Skeletal muscle satellite cell (primary cell): ENCODE data around the gene FAM13B.
A peak's percentile ranks its signal among the peaks of the same experiment; 100 is the strongest.
"Not testable (repeated sequence)": the region's sequence is repeated elsewhere in the genome, so short reads cannot be mapped to it uniquely, and the experiment has no call there.

Experiments
- H3K27me3 ChIP-seq: 2 replicates; pipeline ENCODE4 v1.7.0; 2013; ENCODE audit warnings: low read length; ENCODE audit not compliant: control insufficient read depth, insufficient read depth
- H3K36me3 ChIP-seq: 2 replicates; pipeline ENCODE4 v1.7.0; 2013; ENCODE audit warnings: mild to moderate bottlenecking, control low read depth, low read length; ENCODE audit not compliant: insufficient read depth
- H3K4me1 ChIP-seq: 2 replicates; pipeline ENCODE4 v1.7.0; 2013; ENCODE audit warnings: low read length; ENCODE audit not compliant: control insufficient read depth, insufficient read depth
- H3K4me2 ChIP-seq: 2 replicates; pipeline ENCODE4 v1.7.0; 2013; ENCODE audit warnings: mild to moderate bottlenecking, low read length
- H3K4me3 ChIP-seq: 2 replicates; pipeline ENCODE4 v1.7.0; 2013; ENCODE audit warnings: low read length
- H3K9ac ChIP-seq: 2 replicates; pipeline ENCODE4 v1.7.0; 2013; ENCODE audit warnings: mild to moderate bottlenecking, low read depth, low read length, moderate library complexity
- H3K9me3 ChIP-seq: replicated peaks from 2 replicates; pipeline ENCODE4 v1.7.0; 2013; ENCODE audit warnings: mild to moderate bottlenecking, control low read depth, low read length

The FAM13B gene

DNA sequence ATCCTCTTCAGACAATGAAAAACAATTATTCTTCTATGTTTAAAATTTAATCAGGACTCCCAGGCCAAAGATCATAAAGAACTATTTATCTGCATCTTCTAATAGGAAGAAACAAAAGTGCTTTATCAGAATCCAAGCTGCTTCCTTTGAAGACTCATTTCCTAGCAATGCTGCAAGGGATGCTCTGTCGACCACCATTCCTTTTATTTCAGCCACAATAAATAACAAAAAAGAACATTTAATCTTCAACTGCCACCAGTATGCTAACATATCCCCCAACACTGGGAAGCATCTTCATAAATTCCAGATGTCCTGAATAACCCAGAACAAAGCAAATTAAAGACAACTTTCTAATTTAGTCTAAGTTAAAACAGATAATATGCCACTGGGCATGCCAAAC is 74.9 kb downstream of the FAM13B start:
- H3K4me1 ChIP-seq = peaks cover 14% of the 10 kb centered on the region
- H3K4me2 ChIP-seq = no peak overlapping the region
- H3K9ac ChIP-seq = no peak overlapping the region
- no peaks in the 10 kb centered on the region for H3K9me3 ChIP-seq
- peaks cover 25% of the 10 kb centered on the region for H3K36me3 ChIP-seq
- H3K27me3 ChIP-seq = no peaks in the 10 kb centered on the region
- no peak overlapping the region for H3K4me3 ChIP-seq

DNA sequence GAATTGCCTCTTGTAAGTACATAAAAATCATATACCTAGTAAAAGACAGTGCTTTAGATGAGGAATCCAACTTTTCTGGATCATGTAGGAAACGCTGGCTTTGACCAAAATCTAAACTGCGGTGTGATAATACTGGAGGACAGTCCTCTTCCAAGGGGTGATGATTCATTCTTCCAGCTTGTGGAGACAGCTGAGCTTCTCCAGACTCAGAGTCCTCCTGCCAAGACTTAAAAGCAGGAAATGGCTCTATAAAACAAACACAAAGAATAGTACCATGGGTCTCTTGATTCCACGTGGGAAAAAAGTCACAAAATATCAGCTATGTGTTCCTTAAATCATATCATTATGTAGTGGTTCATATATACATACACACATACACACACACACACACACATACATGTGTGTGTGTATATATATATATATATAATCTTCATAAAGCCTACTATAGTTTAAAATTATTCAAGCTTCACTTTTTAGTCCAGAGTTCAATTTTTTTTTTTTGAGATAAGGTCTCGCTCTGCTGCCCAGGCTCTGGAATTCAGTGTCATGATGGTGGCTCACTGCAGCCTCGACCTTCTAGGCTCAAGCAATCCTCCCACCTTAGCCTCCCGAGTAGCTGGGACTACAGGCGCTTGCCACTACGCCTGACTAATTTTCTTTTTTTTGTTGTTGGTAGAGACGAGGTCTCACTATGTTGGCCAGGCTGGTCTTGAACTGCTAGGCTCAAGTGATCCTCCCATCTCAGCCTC is 78.6 kb downstream of the FAM13B start:
- H3K4me3 ChIP-seq = peak overlapping the region; percentile 43
- H3K9ac ChIP-seq = peak overlapping the region; percentile 39
- peaks cover 14% of the 10 kb centered on the region for H3K4me1 ChIP-seq
- H3K4me2 ChIP-seq = peak overlapping the region; percentile 76
- H3K27me3 ChIP-seq = no peaks in the 10 kb centered on the region
- no peaks in the 10 kb centered on the region for H3K9me3 ChIP-seq
- peaks cover 28% of the 10 kb centered on the region for H3K36me3 ChIP-seq

DNA sequence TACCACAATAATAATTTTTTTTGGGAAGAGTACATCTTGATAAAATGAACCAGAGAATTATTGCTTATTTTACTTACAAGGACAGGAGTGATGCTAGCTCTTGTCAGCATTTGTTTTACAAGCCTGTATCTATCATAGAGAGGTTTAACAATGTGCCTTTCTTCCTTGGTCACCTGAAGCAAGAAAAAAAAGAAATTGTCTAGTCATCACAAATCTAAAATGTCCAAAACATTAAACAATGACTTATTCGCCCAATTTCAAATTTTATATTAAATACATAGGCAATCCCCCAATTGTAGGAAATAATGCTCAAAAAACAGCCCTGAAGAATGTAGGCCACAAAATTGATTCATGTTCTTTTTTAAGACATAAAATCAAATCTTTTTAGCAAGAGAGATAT is 87.1 kb downstream of the FAM13B start:
- Histone ChIP-seq H3K36me3 (peaks cover 64% of the 10 kb centered on the region), H3K9me3 (no peaks in the 10 kb centered on the region), H3K9ac (no peak overlapping the region)

DNA sequence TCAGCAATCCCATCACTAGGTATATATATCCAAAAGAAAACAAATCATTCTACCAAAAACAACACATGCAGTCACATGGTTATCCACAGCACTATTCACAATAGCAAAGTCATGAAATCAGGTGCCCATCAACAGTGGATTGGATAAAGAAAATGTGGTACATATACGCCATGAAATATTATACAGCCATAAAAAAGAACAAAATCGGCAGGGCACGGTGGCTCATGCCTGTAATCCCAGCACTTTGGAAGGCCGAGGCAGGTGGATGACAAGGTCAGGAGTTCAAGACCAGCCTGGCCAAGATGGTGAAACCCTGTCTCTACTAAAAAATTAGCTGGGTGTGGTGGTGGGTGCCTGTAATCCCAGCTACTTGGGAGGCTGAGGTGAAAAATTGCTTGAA is 88.6 kb downstream of the FAM13B start:
- H3K4me2 ChIP-seq, H3K27me3 ChIP-seq, H3K4me1 ChIP-seq, H3K4me3 ChIP-seq, H3K9me3 ChIP-seq, H3K9ac ChIP-seq: not testable (repeated sequence)
- peaks cover 72% of the 10 kb centered on the region for H3K36me3 ChIP-seq

More for the DNA sequence above, 87.1 kb downstream of the FAM13B start:
- no peaks in the 10 kb centered on the region for H3K4me1 ChIP-seq
- no peak overlapping the region for H3K4me3 ChIP-seq
- H3K4me2 ChIP-seq = no peak overlapping the region
- H3K27me3 ChIP-seq = no peaks in the 10 kb centered on the region

DNA sequence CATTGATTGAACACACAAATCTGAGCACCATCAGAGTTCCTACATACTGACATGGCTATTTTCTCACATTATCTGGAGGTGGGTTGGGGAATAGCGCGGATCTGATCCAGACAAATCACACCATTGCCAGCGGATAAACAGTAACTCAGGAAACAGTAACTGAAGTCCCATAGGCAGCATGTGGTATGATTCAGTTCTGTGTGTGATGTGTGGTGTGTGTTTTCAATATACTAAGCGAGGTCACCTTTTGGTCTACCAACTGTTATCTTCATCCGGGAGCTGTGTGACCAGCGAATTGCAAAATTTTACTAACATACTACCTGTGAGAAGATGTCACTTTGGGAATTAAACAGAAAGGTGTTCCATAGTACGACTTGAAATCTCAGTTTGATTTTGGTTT is 93.5 kb downstream of the FAM13B start:
- Histone ChIP-seq H3K9ac (no peak overlapping the region), H3K9me3 (no peaks in the 10 kb centered on the region), H3K4me1 (no peaks in the 10 kb centered on the region), H3K4me3 (no peak overlapping the region), H3K27me3 (no peaks in the 10 kb centered on the region), H3K4me2 (no peak overlapping the region), H3K36me3 (peaks cover 60% of the 10 kb centered on the region)

DNA sequence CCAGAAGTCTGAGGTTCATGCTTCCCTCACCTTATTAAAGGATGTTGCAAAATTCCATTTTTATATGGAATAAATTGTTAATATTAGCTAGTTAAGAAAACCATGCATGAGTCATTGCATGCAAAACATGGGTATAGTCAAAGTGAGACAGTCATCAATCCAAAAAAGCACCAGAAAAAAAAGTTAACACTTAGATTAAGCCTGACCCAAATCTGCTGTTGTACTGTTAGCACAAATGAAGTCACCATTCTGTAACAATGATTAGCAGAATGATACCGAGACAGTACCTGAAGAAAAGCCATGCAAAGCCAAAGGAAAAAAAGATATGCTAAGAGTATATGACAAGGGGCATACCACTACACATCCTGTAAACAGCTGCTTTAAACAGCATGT is 94.1 kb downstream of the FAM13B start:
- H3K27me3 ChIP-seq = no peaks in the 10 kb centered on the region

DNA sequence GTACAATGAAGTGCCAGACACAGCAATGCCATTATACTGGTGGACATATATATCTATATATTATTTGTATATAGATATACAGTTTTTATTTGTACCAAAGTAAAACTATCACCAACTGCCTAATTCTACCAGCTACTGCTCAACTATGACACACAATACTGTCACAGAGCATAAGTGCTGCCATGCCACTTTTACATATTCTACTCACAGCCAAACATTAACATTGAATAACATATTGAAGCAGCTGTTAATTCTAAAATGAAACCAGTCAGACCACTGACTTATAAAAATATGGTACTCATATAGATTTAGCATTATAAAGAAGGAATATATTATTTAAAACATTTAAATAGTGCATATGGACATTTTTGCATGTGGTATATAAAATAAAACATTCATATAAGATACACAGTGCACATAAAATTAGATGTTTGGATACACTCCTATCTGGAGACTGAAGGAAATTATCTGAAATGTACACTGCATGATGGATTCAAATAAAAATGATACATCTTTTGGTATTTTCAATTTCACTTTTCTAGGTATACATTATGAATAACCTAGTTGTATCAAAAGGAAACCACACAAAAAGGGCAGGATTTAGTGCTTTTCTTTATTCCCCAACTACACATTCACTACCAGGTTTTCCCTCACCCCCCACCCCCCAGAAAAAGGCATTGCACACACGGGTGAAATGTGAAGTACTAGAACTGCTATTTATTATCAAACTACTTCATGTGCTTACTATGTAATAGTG is 94.7 kb downstream of the FAM13B start:
- Histone ChIP-seq H3K4me2 (no peak overlapping the region), H3K27me3 (no peaks in the 10 kb centered on the region), H3K36me3 (peaks cover 54% of the 10 kb centered on the region), H3K4me1 (peaks cover 4% of the 10 kb centered on the region), H3K4me3 (no peak overlapping the region), H3K9ac (no peak overlapping the region), H3K9me3 (no peaks in the 10 kb centered on the region)

More for the DNA sequence above, 94.1 kb downstream of the FAM13B start:
- H3K9me3 ChIP-seq = no peaks in the 10 kb centered on the region
- no peak overlapping the region for H3K4me2 ChIP-seq
- H3K4me1 ChIP-seq = peaks cover under 1% of the 10 kb centered on the region
- no peak overlapping the region for H3K4me3 ChIP-seq
- H3K9ac ChIP-seq = no peak overlapping the region
- H3K36me3 ChIP-seq = peaks cover 57% of the 10 kb centered on the region

DNA sequence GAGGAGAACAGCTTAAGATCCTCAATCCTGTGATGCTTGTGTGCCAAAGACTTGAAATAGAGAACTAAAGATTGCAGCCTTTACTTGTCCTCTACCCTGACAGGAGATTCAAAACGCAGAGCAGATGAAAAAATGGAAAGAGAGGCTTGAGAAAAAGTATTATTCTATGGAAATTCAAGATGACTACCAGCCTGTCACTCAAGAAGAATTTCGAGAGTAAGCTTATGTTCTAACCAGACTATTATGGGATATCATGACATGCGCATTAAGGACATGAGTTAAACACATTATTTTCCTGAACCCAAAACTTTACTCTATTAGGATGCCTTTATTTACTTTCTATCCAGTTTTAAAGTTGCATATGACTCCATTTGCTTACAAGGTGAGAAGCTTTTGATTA is 97.2 kb downstream of the FAM13B start:
- Histone ChIP-seq H3K9ac (no peak overlapping the region), H3K4me1 (peaks cover 4% of the 10 kb centered on the region), H3K4me3 (no peak overlapping the region), H3K9me3 (no peaks in the 10 kb centered on the region), H3K36me3 (peaks cover 31% of the 10 kb centered on the region), H3K4me2 (no peak overlapping the region), H3K27me3 (no peaks in the 10 kb centered on the region)

DNA sequence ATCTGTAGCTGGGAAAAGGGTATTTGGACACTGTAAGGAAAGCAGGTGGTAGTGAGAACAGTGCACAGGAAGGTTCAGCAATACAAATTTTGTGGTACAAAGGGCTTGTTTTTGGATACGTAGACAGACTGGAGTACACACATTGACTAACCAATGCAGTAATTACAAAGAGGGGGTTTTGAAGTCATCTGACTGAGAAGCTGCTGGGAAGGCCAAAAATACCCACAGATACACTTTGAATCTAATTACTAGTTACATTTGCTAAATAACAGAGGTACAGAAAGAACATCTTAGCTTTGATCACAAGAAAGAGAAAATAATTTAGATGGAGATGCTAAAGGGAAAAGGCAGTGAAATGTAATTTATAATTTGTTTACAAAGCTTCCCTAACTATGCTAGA is 97.7 kb downstream of the FAM13B start:
- Histone ChIP-seq H3K9me3 (no peaks in the 10 kb centered on the region), H3K4me2 (no peak overlapping the region), H3K4me1 (peaks cover 4% of the 10 kb centered on the region), H3K27me3 (no peaks in the 10 kb centered on the region), H3K36me3 (peaks cover 27% of the 10 kb centered on the region), H3K4me3 (no peak overlapping the region), H3K9ac (no peak overlapping the region)

DNA sequence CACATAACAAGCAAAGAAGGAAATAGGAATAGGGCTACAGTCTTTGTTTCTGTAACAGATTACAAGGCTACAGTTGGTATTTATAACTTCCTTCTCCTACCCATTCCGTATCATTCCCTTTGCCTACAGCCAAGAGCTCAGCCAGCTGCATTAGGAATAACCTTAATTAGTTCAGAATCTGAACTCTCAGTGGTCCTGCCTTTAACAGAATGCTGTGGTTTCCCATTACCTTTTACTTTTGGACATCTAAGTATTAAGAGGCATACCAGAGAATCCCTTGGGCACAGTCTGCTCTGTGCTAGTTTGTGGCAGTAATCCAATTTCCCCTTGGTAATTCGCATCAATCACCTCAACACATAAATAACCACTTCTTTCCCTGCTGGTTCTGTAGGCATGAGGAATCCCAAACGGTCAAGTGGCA is 99.4 kb downstream of the FAM13B start:
- no peak overlapping the region for H3K4me3 ChIP-seq
- no peak overlapping the region for H3K9ac ChIP-seq
- H3K36me3 ChIP-seq = peaks cover 10% of the 10 kb centered on the region
- H3K9me3 ChIP-seq = no peaks in the 10 kb centered on the region
- peaks cover 4% of the 10 kb centered on the region for H3K4me1 ChIP-seq
- H3K4me2 ChIP-seq = no peak overlapping the region
- H3K27me3 ChIP-seq = no peaks in the 10 kb centered on the region

DNA sequence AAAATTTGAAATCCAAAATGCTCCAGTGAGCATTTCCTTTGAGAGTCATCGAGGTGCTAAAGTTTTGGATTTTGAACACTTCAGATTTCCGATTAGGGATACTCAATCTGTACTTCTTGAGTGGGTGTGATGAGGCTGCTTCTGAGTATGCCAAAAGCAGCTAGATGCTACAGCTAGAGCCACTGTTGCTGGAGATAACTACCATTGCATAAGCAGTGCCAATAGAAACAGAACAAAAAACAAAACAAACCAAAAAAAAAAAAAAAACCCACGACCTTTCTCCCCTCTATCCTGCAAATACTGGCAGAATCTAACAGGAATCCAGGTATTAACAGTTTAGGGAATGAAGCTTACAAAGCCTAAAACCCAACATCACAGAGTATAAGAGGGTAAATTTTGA is 100.1 kb downstream of the FAM13B start:
- Histone ChIP-seq H3K9ac (no peak overlapping the region), H3K9me3 (no peaks in the 10 kb centered on the region), H3K36me3 (peaks cover 7% of the 10 kb centered on the region), H3K4me1 (peaks cover 4% of the 10 kb centered on the region), H3K27me3 (no peaks in the 10 kb centered on the region), H3K4me2 (no peak overlapping the region), H3K4me3 (no peak overlapping the region)

DNA sequence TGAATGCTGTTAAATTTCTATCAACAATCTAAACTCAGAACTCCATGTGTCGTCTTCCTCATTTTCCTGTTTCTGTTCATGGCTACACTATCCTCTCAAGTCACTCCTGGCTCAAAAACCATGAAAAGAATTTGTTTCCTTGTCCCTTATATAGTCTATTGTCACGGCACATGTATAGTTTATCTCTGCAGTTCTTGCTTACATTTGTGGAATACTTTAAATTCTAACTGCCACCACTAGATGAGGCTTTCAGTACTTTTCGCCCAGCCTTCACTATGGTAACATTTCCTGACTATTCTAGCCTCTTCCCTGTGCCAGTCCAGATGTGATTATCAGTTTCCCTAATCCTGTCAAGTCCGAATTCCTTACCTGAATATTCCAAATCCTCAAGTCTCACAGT is 109.0 kb downstream of the FAM13B start:
- no peak overlapping the region for H3K9ac ChIP-seq
- H3K4me2 ChIP-seq = no peak overlapping the region
- no peak overlapping the region for H3K4me3 ChIP-seq
- H3K4me1 ChIP-seq = peaks cover 5% of the 10 kb centered on the region
- no peaks in the 10 kb centered on the region for H3K27me3 ChIP-seq
- no peaks in the 10 kb centered on the region for H3K9me3 ChIP-seq
- H3K36me3 ChIP-seq = no peaks in the 10 kb centered on the region
